ENCODE data around the gene NLRC3.
"Not testable (repeated sequence)": the region's sequence is repeated elsewhere in the genome, so short reads cannot be mapped to it uniquely, and the experiment has no call there.

DNA sequence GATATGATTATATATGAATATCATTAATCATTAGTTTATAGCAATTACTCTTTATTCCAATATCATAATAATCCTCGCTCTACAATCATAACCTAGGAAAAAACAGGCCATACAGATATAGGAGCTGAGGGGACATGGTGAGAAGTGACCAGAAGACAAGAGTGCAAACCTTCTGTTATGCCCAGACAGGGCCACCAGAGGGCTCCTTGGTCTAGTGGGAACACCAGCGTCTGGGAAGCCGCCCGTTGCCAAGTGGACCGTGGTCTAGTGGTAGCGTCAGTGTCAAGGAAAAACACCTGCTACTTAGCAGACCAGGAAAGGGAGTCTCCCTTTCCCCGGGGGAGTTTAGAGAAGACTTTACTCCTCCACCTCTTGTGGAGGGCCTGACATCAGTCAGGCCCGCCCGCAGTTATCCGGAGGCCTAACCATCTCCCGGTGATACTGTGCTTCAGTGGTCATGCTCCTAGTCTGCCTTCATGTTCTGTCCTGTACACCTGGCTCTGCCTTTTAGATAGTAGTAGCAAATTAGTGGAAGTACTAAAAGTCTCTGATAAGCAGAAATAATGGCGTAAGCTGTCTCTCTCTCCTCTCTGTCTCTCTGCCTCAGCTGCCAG is 49.9 kb downstream of the NLRC3 start:
- TF ChIP-seq, protein P1, sequence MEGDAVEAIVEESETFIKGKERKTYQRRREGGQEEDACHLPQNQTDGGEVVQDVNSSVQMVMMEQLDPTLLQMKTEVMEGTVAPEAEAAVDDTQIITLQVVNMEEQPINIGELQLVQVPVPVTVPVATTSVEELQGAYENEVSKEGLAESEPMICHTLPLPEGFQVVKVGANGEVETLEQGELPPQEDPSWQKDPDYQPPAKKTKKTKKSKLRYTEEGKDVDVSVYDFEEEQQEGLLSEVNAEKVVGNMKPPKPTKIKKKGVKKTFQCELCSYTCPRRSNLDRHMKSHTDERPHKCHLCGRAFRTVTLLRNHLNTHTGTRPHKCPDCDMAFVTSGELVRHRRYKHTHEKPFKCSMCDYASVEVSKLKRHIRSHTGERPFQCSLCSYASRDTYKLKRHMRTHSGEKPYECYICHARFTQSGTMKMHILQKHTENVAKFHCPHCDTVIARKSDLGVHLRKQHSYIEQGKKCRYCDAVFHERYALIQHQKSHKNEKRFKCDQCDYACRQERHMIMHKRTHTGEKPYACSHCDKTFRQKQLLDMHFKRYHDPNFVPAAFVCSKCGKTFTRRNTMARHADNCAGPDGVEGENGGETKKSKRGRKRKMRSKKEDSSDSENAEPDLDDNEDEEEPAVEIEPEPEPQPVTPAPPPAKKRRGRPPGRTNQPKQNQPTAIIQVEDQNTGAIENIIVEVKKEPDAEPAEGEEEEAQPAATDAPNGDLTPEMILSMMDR (IDR thresholded peaks at IDR 0.05): peak; percentile 60 to 74 (median 71)
- TF ChIP-seq POLR2A (IDR thresholded peaks at IDR 0.05): not testable (repeated sequence)

All from right lobe of liver (tissue), 4 donors.